A549 (cell line): ENCODE results near the gene SYT3. TPM values are rescaled to one million over a fixed set of nuclear protein-coding genes. Genes with fewer than 3 reads are reported as not detected.
A peak's percentile ranks its signal among the peaks of the same experiment; 100 is the strongest.

Experiments used
- ATAC-seq, 2 experiments: fragments of 200-7000 bp in 1 of 2; fragments of >200 bp in 1 of 2; cut with Nextera tagmentation in 1 of 2; cut with Tn5 transposase in 1 of 2; 3 replicates each; pipeline versions ENCODE4 v1.8.0 to v1.9.1; 2018 to 2020; ENCODE audit warnings: mild to moderate bottlenecking in 1 of 2, moderate library complexity in 1 of 2
- CTCF ChIA-PET: fragments of 300-600 bp; sonication (Branson Sonifier 250); formaldehyde crosslinking; extraction: SDS; loops from one replicate; lab custom pipeline; 2021; ENCODE audit warnings: antibody characterized with exemption, inconsistent platforms; lab: Yijun Ruan, JAX
- POLR2A ChIA-PET: fragments of 350-600 bp; formaldehyde crosslinking; extraction: SDS; loops from one replicate; lab custom pipeline; 2021; ENCODE audit warnings: antibody characterized with exemption, inconsistent platforms; lab: Yijun Ruan, JAX
- DNase-seq, 2 experiments: peaks; one replicate each; pipeline versions ENCODE4 v3.0.0 to v3.0.0-alpha.2; 2011 to 2016; ENCODE audit warnings: low read depth in 1 of 2, low spot score in 1 of 2
- FAIRE-seq: peaks from 2 replicates; lab custom pipeline; 2011; peaks lifted over from hg19 to GRCh38; lab: Jason Lieb, UNC
- H3K27ac ChIP-seq, 2 experiments: fragments of >200 bp; sonication (Bioruptor Twin); formaldehyde crosslinking; 3 replicates each; pipeline ENCODE4 v1.5.1; 2016 to 2017
- H3K4me1 ChIP-seq: fragments of >200 bp; sonication (Bioruptor Twin); formaldehyde crosslinking; 3 replicates; pipeline ENCODE4 v1.6.1; 2016
- H3K4me2 ChIP-seq: fragments of >200 bp; sonication (Bioruptor Twin); formaldehyde crosslinking; 3 replicates; pipeline ENCODE4 v1.6.1; 2016
- H3K4me3 ChIP-seq: fragments of >200 bp; sonication (Bioruptor Twin); formaldehyde crosslinking; 3 replicates; pipeline ENCODE4 v1.5.1; 2016
- H3K9me3 ChIP-seq: fragments of >200 bp; sonication (Bioruptor Twin); formaldehyde crosslinking; 3 replicates; pipeline ENCODE4 v1.6.1; 2016
- ATOH8 ChIP-seq: fragments of 250-450 bp; sonication (Bioruptor Pico); IDR thresholded peaks from 2 replicates; pipeline ENCODE4 v1.5.0; 2020; ENCODE audit warnings: low read depth, mild to moderate bottlenecking, moderate library complexity
- CBX8 ChIP-seq: fragments of 200-600 bp; sonication (generic); IDR thresholded peaks from 2 replicates; pipeline ENCODE4 v1.6.1; 2016
- CHD2 ChIP-seq: fragments of 150-350 bp; IDR thresholded peaks from 2 replicates; pipeline ENCODE4 v1.6.1; 2014; ENCODE audit warnings: low read length; ENCODE audit not compliant: partially characterized antibody
- GATA3 ChIP-seq: IDR thresholded peaks from 2 replicates; pipeline ENCODE4 v1.6.1; 2012; ENCODE audit warnings: borderline replicate concordance
- HEYL ChIP-seq: fragments of 250-450 bp; sonication (Bioruptor Pico); IDR thresholded peaks from 2 replicates; pipeline ENCODE4 v1.8.0; 2021; ENCODE audit warnings: mild to moderate bottlenecking, moderate library complexity
- HOXB5 ChIP-seq: fragments of 250-450 bp; sonication (Bioruptor Pico); IDR thresholded peaks from 2 replicates; pipeline ENCODE4 v1.5.0; 2020; ENCODE audit warnings: mild to moderate bottlenecking, moderate library complexity
- JUN ChIP-seq, 2 experiments: fragments of >200 bp; sonication (Bioruptor Twin); formaldehyde crosslinking; IDR thresholded peaks; 2 replicates in 1 of 2; 3 replicates in 1 of 2; pipeline ENCODE4 v1.6.1; 2016 to 2017
- KDM1A ChIP-seq: fragments of 200-600 bp; sonication (generic); IDR thresholded peaks from 2 replicates; pipeline ENCODE4 v1.6.1; 2016; ENCODE audit warnings: low read depth, mild to moderate bottlenecking
- MYC ChIP-seq: IDR thresholded peaks from 2 replicates; pipeline ENCODE4 v1.6.1; 2012; ENCODE audit warnings: mild to moderate bottlenecking, inconsistent platforms, low read length, improper control_type of control experiment, borderline replicate concordance
- POLR2A ChIP-seq: IDR thresholded peaks from 2 replicates; pipeline ENCODE4 v1.6.1; 2012; ENCODE audit warnings: mild to moderate bottlenecking, low read length
- POLR2AphosphoS2 ChIP-seq: conservative IDR thresholded peaks from 2 replicates; pipeline ENCODE4 v1.6.1; 2012; ENCODE audit warnings: low read length, improper control_type of control experiment, inconsistent platforms
- RAD21 ChIP-seq, 2 experiments: fragments of >200 bp in 1 of 2; sonication (Bioruptor Twin) in 1 of 2; formaldehyde crosslinking in 1 of 2; IDR thresholded peaks in 1 of 2; conservative IDR thresholded peaks in 1 of 2; 2 replicates in 1 of 2; 3 replicates in 1 of 2; pipeline ENCODE4 v1.6.1; 2012 to 2018; ENCODE audit warnings: inconsistent platforms in 1 of 2
- RCOR1 ChIP-seq: fragments of 150-350 bp; IDR thresholded peaks from 2 replicates; pipeline ENCODE4 v1.6.1; 2014; ENCODE audit warnings: antibody characterized with exemption, low read length, low read depth
- SREBF2 ChIP-seq: fragments of 450-650 bp; IDR thresholded peaks from 2 replicates; pipeline ENCODE4 v1.6.1; 2014; ENCODE audit warnings: mild to moderate bottlenecking, moderate library complexity
- TFCP2L1 ChIP-seq: fragments of 250-450 bp; sonication (Bioruptor Pico); IDR thresholded peaks from 2 replicates; pipeline ENCODE4 v1.5.0; 2021; ENCODE audit warnings: mild to moderate bottlenecking
- WGBS: methylation state at CpG from one replicate; pipeline ENCODE4 v1.1.6; 2017; ENCODE audit errors: missing lambda C conversion rate; 5-methylcytosine and 5-hydroxymethylcytosine counted together
- polyA minus RNA-seq: library from RNA; depleted of rRNA, polyadenylated mRNA; stranded (reverse); fragments of >200 nt; gene quantifications from 2 replicates; pipeline ENCODE4 v1.2.3, GENCODE V29; 2011; rRNA and poly(A)+ RNA removed
- polyA plus RNA-seq, 4 experiments: library from polyadenylated mRNA; depleted of rRNA in 3 of 4; stranded (reverse); fragments of >200 nt; fragmentation: RNase III in 1 of 4; extraction: RNeasy Plus Mini Kit Qiagen cat#74134 plus additional on column Dnase treatment in 1 of 4; gene quantifications; 2 replicates in 3 of 4; 3 replicates in 1 of 4; pipeline ENCODE4 v1.2.3, GENCODE V29; 2011 to 2017
- TF ChIP-seq, protein P1 (sequence below): IDR thresholded peaks from 2 replicates; pipeline ENCODE4 v1.6.1; 2012
- TF ChIP-seq, protein P2 (sequence below): IDR thresholded peaks from 2 replicates; pipeline ENCODE4 v1.6.1; 2012; ENCODE audit warnings: low read depth, borderline replicate concordance
- TF ChIP-seq, protein P3 (sequence below): fragments of 450-650 bp; IDR thresholded peaks from 2 replicates; pipeline ENCODE4 v1.6.1; 2014; ENCODE audit warnings: antibody characterized with exemption

The SYT3 gene
- 0.25 and 0.29 TPM in 2 replicates for polyA plus RNA-seq (2011; rRNA removed)
- polyA plus RNA-seq (2012; cell fraction: cytosol; rRNA removed), result 0.24 and 0.30 TPM in 2 replicates
- 0.44 and 0.54 TPM in 2 replicates for polyA plus RNA-seq (2012; cell fraction: nucleus; rRNA removed)
- 0.45 to 1.2 TPM (median 1.1 TPM) in 3 replicates for polyA plus RNA-seq (2017; fragmentation: RNase III; extraction: RNeasy Plus Mini Kit Qiagen cat#74134 plus additional on column Dnase treatment)
- polyA minus RNA-seq, result 0.44 TPM in 1 of 2 replicates, not detected in the other

- peak within 1 kb of the TSS; percentile 99 for H3K4me2 ChIP-seq
- peaks cover 17% of the 10 kb centered on the region for H3K9me3 ChIP-seq
- ChIA-PET CTCF (interaction anchor here (0.6 to 1.3 kb wide), 3 partner anchors 31 to 354 kb away, joined by 3 to 4 read pairs (median 4); no protein-coding TSS in a partner anchor), POLR2A (interaction anchor here (0.7 kb wide), 1 partner anchor 19 kb away, joined by 4 read pairs; no protein-coding TSS in a partner anchor)
- peak within 1 kb of the TSS; percentile 70 to 90 for H3K27ac ChIP-seq
- peak within 1 kb of the TSS; percentile 74 for H3K4me3 ChIP-seq
- H3K4me1 ChIP-seq, result peaks cover 4% of the 10 kb centered on the region; the same call in 1 of the 3 replicates
- FAIRE-seq (no peak), ATAC-seq (peak; percentile 87 to 92), DNase-seq (peak; percentile 55 to 95)
- TF ChIP-seq, protein P1, sequence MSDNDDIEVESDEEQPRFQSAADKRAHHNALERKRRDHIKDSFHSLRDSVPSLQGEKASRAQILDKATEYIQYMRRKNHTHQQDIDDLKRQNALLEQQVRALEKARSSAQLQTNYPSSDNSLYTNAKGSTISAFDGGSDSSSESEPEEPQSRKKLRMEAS, result peak; percentile 43; the same call in 1 of the 2 replicates
- TF ChIP-seq POLR2AphosphoS2 (no peak), ATOH8 (CRISPR knock-in tag) (no peak), HEYL (CRISPR knock-in tag) (no peak), SREBF2 (no peak), GATA3 (no peak), POLR2A (no peak)
- WGBS, result 20% methylated on average over 37 of the region's 76 CpGs
Observed at GRCh38 chr19:50639121-50640112, at the start of gene SYT3. TSS of gene SYT3 (minus strand) at chr19:50639881. CDS start at chr19:50637411, 2,470 bp downstream.

- CTCF ChIA-PET, result interaction anchor here (1.6 to 5.3 kb wide), 2 partner anchors 20 to 95 kb away, joined by 4 to 24 read pairs; no protein-coding TSS in a partner anchor
- no peak overlapping the region for H3K4me3 ChIP-seq
- FAIRE-seq (no peak), ATAC-seq (no peak), DNase-seq (no peak)
- H3K9me3 ChIP-seq, result no peaks in the 10 kb centered on the region
- WGBS, result 51% methylated on average over 9 of the region's 19 CpGs
- no peak overlapping the region for H3K27ac ChIP-seq
- peaks cover 4% of the 10 kb centered on the region; the same call in 2 of the 3 replicates for H3K4me1 ChIP-seq
- no peak for TF ChIP-seq MYC
- TF ChIP-seq KDM1A, result no peak
- TF ChIP-seq CHD2, result no peak
- no peak for TF ChIP-seq RAD21 (conservative IDR thresholded peaks at IDR 0.05 in 1 of 2, IDR thresholded peaks at IDR 0.05 in 1 of 2)
- no peak for TF ChIP-seq JUN (IDR thresholded peaks at IDR 0.05)
- TF ChIP-seq, all 56 proteins: peak for 0
- no peak overlapping the region for H3K4me2 ChIP-seq
- POLR2A ChIA-PET, result interaction anchor here (0.7 kb wide), 1 partner anchor 36 kb away, joined by 3 read pairs; no protein-coding TSS in a partner anchor
Observed at GRCh38 chr19:50688766-50689165, 49.1 kb upstream of the SYT3 start.

GRCh38 chr19:50686310-50687032 is 46.8 kb upstream of the SYT3 start:
- WGBS, result 17% methylated on average over 20 of the region's 50 CpGs
- peak in 1 of 2 experiments; percentile 14; a peak in 1 of 6 replicates for ATAC-seq
- H3K27ac ChIP-seq, result no peak overlapping the region
- ChIA-PET CTCF (interaction anchor here (1.0 to 2.2 kb wide), 4 partner anchors 15 to 149 kb away, joined by 4 to 10 read pairs (median 6); no protein-coding TSS in a partner anchor), POLR2A (no interaction called here)
- peaks cover 4% of the 10 kb centered on the region; the same call in 2 of the 3 replicates for H3K4me1 ChIP-seq
- TF ChIP-seq CBX8 (no peak), HOXB5 (CRISPR knock-in tag) (no peak), POLR2A (no peak), TFCP2L1 (CRISPR knock-in tag) (no peak), RCOR1 (no peak)
- TF ChIP-seq, protein P2, sequence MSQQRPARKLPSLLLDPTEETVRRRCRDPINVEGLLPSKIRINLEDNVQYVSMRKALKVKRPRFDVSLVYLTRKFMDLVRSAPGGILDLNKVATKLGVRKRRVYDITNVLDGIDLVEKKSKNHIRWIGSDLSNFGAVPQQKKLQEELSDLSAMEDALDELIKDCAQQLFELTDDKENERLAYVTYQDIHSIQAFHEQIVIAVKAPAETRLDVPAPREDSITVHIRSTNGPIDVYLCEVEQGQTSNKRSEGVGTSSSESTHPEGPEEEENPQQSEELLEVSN, result no peak
- TF ChIP-seq, protein P3, sequence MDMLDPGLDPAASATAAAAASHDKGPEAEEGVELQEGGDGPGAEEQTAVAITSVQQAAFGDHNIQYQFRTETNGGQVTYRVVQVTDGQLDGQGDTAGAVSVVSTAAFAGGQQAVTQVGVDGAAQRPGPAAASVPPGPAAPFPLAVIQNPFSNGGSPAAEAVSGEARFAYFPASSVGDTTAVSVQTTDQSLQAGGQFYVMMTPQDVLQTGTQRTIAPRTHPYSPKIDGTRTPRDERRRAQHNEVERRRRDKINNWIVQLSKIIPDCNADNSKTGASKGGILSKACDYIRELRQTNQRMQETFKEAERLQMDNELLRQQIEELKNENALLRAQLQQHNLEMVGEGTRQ, result no peak
- FAIRE-seq, result no peak
- H3K4me3 ChIP-seq, result 0 out of 3 replicates have a peak overlapping the region, but pooled peaks have one; percentile 12
- peak overlapping the region; percentile 38; the same call in 1 of the 3 replicates for H3K4me2 ChIP-seq
- DNase-seq, result no peak
- H3K9me3 ChIP-seq, result no peaks in the 10 kb centered on the region
